Lung (tissue), 12 donors: ENCODE measurements around the gene PCGF3. TPM values are rescaled to one million over a fixed set of nuclear protein-coding genes. Genes with fewer than 3 reads are reported as not detected.

Experiments used
- ATAC-seq: fragments of 200-7000 bp; cut with Tn5 transposase; one replicate; pipeline ENCODE4 v1.9.1; 2020; ENCODE audit warnings: moderate number of reproducible peaks; ENCODE audit not compliant: insufficient read depth, low FRiP score
- DNase-seq, 3 donors: peaks; one replicate each; pipeline ENCODE4 v3.0.0-alpha.2; 2013 to 2017
- H3K27ac ChIP-seq, 2 donors: one replicate each; pipeline ENCODE4 v1.5.1; 2013; ENCODE audit warnings: mild to moderate bottlenecking in 2 of 2, moderate library complexity in 2 of 2, control low read depth in 1 of 2, inconsistent platforms in 1 of 2, low read depth in 1 of 2, low read length in 1 of 2
- H3K27me3 ChIP-seq, 3 donors: one replicate each; pipeline ENCODE4 v1.5.1; 2013; ENCODE audit warnings: low read length in 2 of 3; ENCODE audit not compliant: control insufficient read depth in 3 of 3, insufficient read depth in 3 of 3
- H3K36me3 ChIP-seq, 4 donors: one replicate each; pipeline ENCODE4 v1.5.1; 2013; ENCODE audit warnings: low read length in 4 of 4, mild to moderate bottlenecking in 1 of 4, moderate library complexity in 1 of 4; ENCODE audit not compliant: control insufficient read depth in 4 of 4, insufficient read depth in 4 of 4
- H3K4me1 ChIP-seq, 5 donors: one replicate each; pipeline ENCODE4 v1.5.1; 2013; ENCODE audit warnings: low read length in 5 of 5, mild to moderate bottlenecking in 2 of 5, moderate library complexity in 1 of 5; ENCODE audit not compliant: control insufficient read depth in 5 of 5, insufficient read depth in 5 of 5
- H3K4me3 ChIP-seq: one replicate; pipeline ENCODE4 v1.5.1; 2013; ENCODE audit warnings: mild to moderate bottlenecking, control low read depth, moderate library complexity
- H3K9ac ChIP-seq, 2 donors: one replicate each; pipeline ENCODE4 v1.5.1; 2013; ENCODE audit warnings: low read length in 2 of 2, control low read depth in 1 of 2; ENCODE audit not compliant: insufficient read depth in 1 of 2
- H3K9me3 ChIP-seq, 4 donors: one replicate each; pipeline ENCODE4 v1.5.1; 2013; ENCODE audit warnings: low read length in 3 of 4, mild to moderate bottlenecking in 1 of 4, moderate library complexity in 1 of 4; ENCODE audit not compliant: control insufficient read depth in 4 of 4, insufficient read depth in 3 of 4
- CTCF ChIP-seq: IDR thresholded peaks from 2 replicates; pipeline ENCODE4 v1.5.1; 2012; ENCODE audit warnings: mild to moderate bottlenecking; ENCODE audit errors: control extremely low read depth, extremely low read depth
- WGBS, 2 donors: extraction: QIAGEN DNeasy Blood & Tissue Kit; methylation state at CpG; one replicate each; pipeline ENCODE4 v1.1.7; 2013; 5-methylcytosine and 5-hydroxymethylcytosine counted together
- polyA plus RNA-seq, 2 donors: library from polyadenylated mRNA; stranded (reverse); fragments of 200-250 nt; gene quantifications; one replicate each; pipeline ENCODE4 v1.2.1, GENCODE V29; 2013
- total RNA-seq, 2 donors: library from RNA; depleted of rRNA in 1 of 2; stranded (reverse); fragments of >200 nt in 1 of 2; gene quantifications; one replicate each; pipeline ENCODE4 v1.2.1, GENCODE V29; 2014 to 2021
- donor health status: control.
- donor health status: control.
- donor health status: Bipolar disorder and iron deficiency.
- donor health status: healthy.
- donor health status: DM: yes; HTN: yes; CAD: no.

Gene PCGF3
- total and polyA plus RNA-seq, 4 donors: 29.3 to 66.8 (median 43.3) TPM

- ATAC-seq (no peak), DNase-seq (no peak)
- H3K9me3 ChIP-seq: no peaks in the 10 kb centered on the region
- H3K27ac ChIP-seq: no peak overlapping the region
- no peak overlapping the region for H3K4me3 ChIP-seq
- TF ChIP-seq CTCF: no peak
- H3K9ac ChIP-seq: no peak overlapping the region
- WGBS, 2 donors: 90 to 93% methylated on average over 18 of the region's 18 CpGs
- peaks cover 0 to 4% (median under 1%) of the 10 kb centered on the region in 5 donors for H3K4me1 ChIP-seq
- H3K36me3 ChIP-seq: peaks cover 0 to 5% (median 2%) of the 10 kb centered on the region in 4 donors
- no peaks in the 10 kb centered on the region for H3K27me3 ChIP-seq
These were observed 8.5 kb downstream of the PCGF3 start for GRCh38 chr4:714087-714486.

- Histone ChIP-seq H3K36me3 (peaks cover 0 to 9% (median under 1%) of the 10 kb centered on the region in 4 donors), H3K27me3 (no peaks in the 10 kb centered on the region), H3K9ac (no peak overlapping the region), H3K4me3 (no peak overlapping the region), H3K4me1 (peaks cover 0 to 17% (median 0%) of the 10 kb centered on the region in 5 donors), H3K9me3 (no peaks in the 10 kb centered on the region), H3K27ac (no peak overlapping the region)
- no peak for ATAC-seq
- TF ChIP-seq CTCF: no peak
- 86 to 90% methylated on average over 34 of the region's 34 CpGs for WGBS, 2 donors
- DNase-seq: no peak
These were observed 12.1 kb downstream of the PCGF3 start for GRCh38 chr4:717601-718320.

GRCh38 chr4:718460-718859, 12.8 kb downstream of the PCGF3 start:
- WGBS, 2 donors: 87 to 92% methylated on average over 8 of the region's 8 CpGs
- TF ChIP-seq CTCF: no peak

More at GRCh38 chr4:718460-718859, 12.8 kb downstream of the PCGF3 start:
- Histone ChIP-seq H3K4me1 (peaks cover 0 to 17% (median 0%) of the 10 kb centered on the region in 5 donors), H3K27ac (no peak overlapping the region), H3K36me3 (peaks cover 0 to 13% (median 5%) of the 10 kb centered on the region in 4 donors), H3K9ac (no peak overlapping the region), H3K27me3 (no peaks in the 10 kb centered on the region), H3K4me3 (no peak overlapping the region), H3K9me3 (no peaks in the 10 kb centered on the region)
- DNase-seq (no peak), ATAC-seq (no peak)
